ENCODE data around the gene KCNJ18.
"Not testable (repeated sequence)": the region's sequence is repeated elsewhere in the genome, so short reads cannot be mapped to it uniquely, and the experiment has no call there.

Gene KCNJ18

DNA sequence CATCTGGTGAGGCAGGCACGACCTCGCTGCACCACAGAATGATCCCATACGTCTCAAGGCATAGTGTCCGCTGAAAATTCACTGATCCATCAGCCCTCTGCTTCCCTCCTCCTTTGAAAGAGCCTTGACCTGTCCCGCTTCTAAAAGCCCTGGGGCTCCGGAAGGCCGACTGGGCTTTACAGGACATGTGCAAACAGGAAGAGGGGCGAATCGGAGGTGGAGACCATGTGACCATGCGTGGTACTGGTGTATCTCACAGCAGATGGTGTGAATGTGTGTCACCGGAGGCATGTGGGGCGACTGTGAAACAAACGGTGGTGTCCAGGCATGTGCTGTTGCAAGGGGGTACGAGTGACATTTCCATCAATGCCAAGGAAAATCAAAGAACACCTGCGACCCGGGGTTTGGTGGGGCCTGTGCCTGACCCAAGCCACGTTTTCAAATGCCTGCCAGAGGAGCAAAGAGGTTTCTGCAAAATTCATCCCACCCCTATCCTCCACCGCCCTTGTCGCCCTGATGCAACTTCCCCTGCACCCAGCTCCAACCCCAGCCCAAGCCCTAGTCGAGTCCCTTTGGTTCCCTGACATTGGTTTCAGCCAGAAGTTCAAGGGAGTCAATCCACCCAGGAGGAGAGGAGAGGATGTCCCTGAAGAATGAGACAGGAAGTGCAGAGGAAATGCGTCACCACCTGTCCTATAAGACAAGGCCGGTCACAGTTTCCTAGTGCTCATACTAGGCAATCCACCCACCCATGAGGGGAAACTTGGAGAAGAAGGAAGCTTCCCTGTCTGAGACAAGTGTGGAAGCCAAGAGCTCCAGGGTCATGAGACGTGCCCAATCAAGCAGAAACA lies 5.9 kb upstream of the KCNJ18 start:
- DNase-seq = no peak

- no peak for DNase-seq
Measured at GRCh38 chr17:21687136-21687953, 5.0 kb upstream of the KCNJ18 start.

DNA sequence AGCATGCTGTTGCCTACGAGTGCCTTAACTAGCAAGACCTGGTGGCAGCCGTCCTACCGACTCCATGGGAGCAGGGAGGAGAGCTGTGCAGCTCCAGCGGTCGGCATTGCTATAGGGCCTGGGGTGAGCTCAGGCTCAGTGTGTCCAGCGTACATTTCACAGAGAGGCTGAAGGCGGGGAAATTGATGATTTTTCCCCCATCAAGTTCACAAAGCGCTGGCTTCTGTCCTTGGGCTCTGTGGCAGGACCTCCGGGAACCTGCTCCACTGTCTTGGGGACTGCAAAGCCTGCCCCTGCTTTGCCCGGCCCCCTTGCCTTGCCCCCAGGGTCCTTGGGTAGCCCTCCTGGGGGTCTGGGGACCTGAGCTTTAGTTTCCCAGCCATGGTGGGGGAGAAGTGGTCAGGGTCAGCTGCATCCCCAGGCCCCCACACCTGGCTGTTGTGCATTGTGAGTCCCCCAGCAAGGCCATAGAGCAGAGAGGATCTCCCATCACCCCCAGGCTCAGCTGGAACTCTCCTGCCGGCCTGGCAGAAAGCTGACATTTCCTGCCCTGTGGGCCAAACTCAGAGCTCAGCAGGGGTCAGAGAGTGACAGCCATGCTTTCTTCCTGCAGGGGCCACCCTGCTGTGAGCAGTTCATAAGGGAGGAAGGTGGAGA lies 3.9 kb upstream of the KCNJ18 start:
- no peak for DNase-seq

DNA sequence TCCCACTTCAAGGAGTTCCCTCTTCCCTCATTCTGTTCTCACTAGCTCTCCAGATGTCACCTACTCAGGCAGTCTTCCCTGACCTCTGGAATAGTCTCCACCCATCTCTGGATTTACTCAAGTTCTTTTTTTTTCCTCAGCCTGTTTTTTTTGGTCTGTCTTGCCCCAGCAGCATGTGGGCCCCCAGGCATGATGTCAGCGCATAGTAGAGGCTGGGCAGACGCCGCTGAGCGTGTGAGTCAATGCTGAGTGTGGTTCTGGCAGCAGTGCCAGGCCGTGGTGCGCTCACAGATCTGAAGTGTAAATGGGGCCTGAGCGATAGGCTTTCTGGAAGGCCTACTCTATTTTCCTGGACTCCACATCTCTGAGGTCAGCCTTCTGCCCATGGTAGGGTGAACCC lies 2.7 kb upstream of the KCNJ18 start:
- DNase-seq = peak; percentile 96

DNA sequence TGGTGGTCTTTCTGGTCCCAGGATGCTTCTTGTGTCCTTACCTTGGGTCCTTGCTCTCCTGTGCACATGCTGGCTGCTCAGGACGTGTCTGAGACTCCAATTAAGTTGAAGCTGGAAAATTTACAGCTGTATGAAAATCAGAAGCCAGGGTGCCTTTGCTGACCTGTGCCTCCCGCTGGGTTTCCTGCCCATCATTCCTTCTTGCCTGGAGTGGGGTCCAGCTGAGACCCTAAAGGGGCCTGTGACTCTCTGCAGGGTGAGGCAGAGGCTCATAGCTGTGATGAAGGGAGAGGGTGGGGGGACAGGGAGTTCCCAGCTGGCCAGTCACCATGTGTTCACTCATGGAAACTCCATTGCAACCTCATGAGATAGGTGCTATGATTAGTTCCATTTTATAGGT lies 1.5 kb upstream of the KCNJ18 start:
- not testable (repeated sequence) for DNase-seq

- DNase-seq = not testable (repeated sequence)
Measured at GRCh38 chr17:21691481-21691880, 842 bp upstream of the KCNJ18 start.

DNA sequence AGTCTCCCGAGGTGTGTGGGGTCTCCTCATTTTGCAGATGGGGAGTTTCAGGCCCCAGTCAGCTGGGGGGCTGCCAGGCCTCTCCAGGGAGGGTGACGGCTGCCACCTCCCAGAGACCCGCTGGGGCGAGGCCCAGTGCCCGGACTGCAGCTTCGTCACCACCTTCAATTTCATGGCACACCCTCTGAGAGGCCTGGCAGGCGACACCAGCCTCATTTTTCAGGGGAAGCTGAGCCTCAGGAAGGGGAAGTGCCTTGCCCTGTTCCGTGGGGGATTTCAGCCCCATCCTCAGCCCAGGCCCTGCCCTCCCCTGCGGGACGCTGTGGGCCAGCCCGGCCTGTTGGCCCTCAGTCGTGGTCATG lies 362 bp downstream of the KCNJ18 start:
- DNase-seq = not testable (repeated sequence)

GRCh38 chr17:21693391-21693796 lies 1.1 kb downstream of the KCNJ18 start:
- not testable (repeated sequence) for DNase-seq

GRCh38 chr17:21693937-21694336 lies 1.6 kb downstream of the KCNJ18 start:
- not testable (repeated sequence) for DNase-seq

- DNase-seq = not testable (repeated sequence)
Measured at GRCh38 chr17:21696227-21696626, 3.9 kb downstream of the KCNJ18 start.

DNA sequence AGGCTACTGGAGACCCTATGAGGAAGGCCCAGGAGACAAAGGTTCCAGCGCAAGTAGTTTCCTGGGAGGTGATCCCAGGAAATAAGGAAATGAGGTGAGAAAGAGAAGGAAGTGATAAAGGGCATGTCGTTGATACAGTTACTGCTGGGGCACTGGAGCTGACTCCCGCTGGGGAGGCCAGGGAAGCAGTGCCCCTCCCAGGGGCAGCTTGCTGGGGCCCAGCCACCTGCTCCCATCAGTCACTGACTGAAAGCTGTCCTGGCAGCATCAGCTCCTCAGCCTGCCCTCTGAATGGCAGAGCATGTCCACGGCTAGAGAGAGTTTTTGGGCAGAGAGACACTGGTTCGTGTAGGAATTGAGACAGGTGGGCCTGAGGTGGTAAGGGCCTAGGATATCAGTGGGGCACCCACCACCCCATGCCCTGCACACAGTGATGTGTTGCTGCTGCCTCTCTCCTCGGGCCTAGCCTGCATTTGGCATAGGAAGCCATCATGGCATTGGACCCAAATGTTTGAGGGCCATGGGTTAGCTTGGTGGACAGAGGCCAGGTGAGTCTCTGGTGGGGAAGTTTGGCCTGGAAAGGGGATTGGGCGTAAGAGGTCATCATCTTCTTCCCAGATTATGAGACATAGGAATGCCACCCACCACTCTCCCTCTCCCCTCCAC lies 4.7 kb downstream of the KCNJ18 start:
- not testable (repeated sequence) for DNase-seq

DNA sequence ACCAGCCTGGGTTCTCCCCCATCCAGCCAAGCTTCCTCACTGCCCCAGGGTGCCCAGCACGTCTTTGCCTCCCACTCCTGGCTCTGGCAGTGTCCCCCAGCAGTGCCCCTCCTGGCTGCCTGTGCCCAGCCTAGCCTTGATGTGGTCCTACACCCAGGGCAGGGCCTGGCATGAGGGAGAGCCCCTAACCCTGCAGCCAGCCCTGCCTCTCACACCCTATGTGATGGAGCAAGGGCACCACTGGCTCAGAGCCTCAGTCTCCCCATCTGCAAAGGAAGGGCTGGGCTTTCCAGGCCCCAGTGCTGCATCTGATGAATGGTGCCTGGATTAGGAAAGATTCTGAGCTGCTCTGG lies 5.2 kb downstream of the KCNJ18 start:
- not testable (repeated sequence) for DNase-seq

DNA sequence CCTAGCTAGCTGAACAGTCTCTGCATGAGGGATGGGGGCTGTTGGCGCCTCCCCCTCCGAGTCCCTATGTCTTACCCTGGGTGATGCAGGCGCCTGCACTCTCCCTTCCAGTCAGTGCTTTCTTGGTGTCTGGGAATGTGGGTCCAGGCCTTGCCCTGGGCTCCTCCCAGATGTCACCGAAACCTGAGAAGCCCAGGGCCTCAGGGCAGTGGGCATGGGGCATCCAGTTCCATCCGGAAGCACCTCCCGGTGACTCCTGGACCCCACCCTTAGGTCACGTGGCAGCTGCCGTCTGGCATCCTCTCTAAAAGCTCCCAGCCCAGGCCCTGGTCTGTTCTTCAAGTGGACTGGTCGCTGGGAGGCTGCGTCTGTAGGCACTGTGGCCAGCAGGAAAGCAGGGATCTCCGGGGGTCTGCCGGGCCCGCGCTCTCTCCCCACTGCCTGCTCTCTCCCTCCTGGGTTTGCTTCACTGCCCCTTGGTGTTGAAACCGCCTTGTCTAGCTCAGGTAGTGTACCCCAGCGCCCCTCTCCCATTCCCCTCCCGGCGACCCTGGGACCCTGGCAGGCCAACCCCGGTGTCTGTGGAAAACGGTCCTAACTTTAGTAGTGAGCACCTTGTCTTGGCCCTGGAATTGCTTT lies 6.2 kb downstream of the KCNJ18 start:
- not testable (repeated sequence) for DNase-seq

DNA sequence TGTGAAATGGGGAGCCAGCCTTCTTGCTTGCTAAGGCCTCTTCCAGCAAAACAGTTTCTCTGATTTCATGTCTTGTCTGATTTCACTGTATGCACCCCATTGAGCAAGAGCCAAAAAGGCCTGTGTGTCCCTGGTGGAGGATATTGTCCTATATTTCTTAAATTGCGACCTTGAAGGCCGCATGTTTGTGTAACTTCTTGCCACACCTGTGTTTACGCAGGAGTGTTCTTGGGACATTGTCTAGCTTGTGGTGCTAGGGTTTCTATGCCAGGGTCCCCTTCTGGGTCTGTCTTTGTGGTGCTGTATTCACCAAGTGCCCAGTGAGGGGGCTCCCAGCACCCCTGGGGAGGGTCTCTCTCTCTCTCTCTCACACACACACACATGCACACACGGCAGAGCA lies 6.8 kb downstream of the KCNJ18 start:
- not testable (repeated sequence) for DNase-seq

GRCh38 chr17:21699573-21700236 lies 7.4 kb downstream of the KCNJ18 start:
- not testable (repeated sequence) for DNase-seq

GRCh38 chr17:21701090-21701489 lies 8.8 kb downstream of the KCNJ18 start:
- not testable (repeated sequence) for DNase-seq

DNA sequence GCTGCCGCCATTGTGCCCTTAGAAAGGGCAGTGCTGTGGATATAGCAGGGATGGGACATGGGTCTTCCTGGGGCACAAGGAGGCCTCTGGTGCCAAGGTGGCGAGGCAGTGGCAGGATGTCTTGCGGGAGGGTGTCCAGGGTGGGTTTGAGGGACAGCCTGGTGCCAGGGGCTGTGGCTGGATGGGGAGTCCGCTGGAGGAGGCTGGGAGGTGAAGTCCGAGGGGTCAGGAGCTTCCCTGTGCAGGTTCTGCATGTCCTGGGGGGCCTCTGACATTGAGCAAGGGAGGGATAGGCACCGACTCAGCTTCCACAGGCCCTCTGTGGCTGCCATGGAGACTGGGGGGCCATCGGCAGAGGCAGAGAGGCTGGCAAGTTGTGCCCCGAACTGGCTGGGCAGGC lies 9.7 kb downstream of the KCNJ18 start:
- DNase-seq = not testable (repeated sequence)

DNA sequence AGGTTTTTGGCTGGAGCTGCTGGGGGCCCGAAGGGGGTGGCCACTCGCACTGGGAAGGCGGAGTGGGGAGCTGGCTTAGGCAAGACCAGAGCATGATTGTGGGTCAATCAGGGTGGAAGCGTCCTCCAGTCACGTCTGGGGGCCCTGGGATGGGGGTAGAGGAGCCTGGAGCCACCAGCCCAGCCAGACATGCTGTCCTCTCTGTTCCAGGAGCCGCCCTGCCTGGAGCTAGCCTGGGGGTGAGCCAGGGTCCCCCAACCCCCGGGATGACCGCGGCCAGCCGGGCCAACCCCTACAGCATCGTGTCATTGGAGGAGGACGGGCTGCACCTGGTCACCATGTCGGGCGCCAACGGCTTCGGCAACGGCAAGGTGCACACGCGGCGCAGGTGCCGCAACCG lies 10.2 kb downstream of the KCNJ18 start:
- not testable (repeated sequence) for DNase-seq

DNA sequence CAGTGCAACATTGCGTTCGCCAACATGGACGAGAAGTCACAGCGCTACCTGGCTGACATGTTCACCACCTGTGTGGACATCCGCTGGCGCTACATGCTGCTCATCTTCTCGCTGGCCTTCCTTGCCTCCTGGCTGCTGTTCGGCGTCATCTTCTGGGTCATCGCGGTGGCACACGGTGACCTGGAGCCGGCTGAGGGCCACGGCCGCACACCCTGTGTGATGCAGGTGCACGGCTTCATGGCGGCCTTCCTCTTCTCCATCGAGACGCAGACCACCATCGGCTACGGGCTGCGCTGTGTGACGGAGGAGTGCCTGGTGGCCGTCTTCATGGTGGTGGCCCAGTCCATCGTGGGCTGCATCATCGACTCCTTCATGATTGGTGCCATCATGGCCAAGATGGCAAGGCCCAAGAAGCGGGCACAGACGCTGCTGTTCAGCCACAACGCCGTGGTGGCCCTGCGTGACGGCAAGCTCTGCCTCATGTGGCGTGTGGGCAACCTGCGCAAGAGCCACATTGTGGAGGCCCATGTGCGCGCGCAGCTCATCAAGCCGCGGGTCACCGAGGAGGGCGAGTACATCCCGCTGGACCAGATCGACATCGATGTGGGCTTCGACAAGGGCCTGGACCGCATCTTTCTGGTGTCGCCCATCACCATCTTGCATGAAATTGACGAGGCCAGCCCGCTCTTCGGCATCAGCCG lies 10.8 kb downstream of the KCNJ18 start:
- not testable (repeated sequence) for DNase-seq

- not testable (repeated sequence) for DNase-seq
Measured at GRCh38 chr17:21703891-21704872, 11.9 kb downstream of the KCNJ18 start.
